ENCODE results near the gene CNIH1.
"Not testable (repeated sequence)": the region's sequence is repeated elsewhere in the genome, so short reads cannot be mapped to it uniquely, and the experiment has no call there.

The CNIH1 gene

DNA sequence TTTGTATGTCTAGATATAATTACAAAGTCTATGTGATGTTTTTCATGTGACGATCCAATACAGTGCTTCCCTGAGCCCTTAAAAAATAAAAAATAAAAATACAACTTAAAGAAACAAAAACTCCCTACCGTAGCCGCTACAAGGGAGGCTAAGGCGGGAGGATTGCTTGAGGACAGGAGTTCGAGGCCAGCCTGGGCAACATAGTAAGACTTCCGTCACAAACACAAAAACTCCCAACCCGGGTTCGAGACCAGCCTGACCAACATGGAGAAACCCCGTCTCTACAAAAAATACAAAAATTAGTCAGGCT lies 45.0 kb downstream of the CNIH1 start:
- no peak for DNase-seq (ENCODE audit: low read depth)
- TF ChIP-seq CTCF (conservative IDR thresholded peaks at IDR 0.05; ENCODE audit: control insufficient read depth, insufficient read depth, low read depth, low read length), result no peak
- H3K4me3 ChIP-seq (ENCODE audit: control insufficient read depth, low read depth, low read length), result peak overlapping the region; percentile 59

GRCh38 chr14:54395716-54396115 lies 45.5 kb downstream of the CNIH1 start:
- no peak for DNase-seq (ENCODE audit: low read depth)
- no peak for TF ChIP-seq CTCF (conservative IDR thresholded peaks at IDR 0.05; ENCODE audit: control insufficient read depth, insufficient read depth, low read depth, low read length)
- no peak overlapping the region for H3K4me3 ChIP-seq (ENCODE audit: control insufficient read depth, low read depth, low read length)

DNA sequence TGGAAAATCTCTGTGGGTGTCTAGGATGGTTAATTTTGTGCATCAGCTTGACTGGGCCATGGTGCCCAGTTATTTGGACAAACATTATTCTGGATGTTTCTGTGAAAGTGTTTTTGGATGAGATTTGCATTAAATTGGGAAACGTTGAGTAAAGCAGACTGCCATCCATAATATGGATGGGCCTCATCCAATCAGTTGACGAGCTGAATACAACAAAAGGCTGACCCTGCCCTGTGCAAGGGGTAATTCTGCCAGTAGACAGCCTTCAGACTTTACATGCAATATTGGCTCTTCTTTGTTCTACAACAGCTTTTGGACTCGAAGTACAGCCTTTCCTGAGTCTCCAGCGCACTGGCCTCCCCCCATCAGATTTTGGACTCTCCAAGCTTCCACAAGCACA lies 45.9 kb downstream of the CNIH1 start:
- no peak overlapping the region for H3K4me3 ChIP-seq (ENCODE audit: control insufficient read depth, low read depth, low read length)
- DNase-seq (ENCODE audit: low read depth), result no peak
- TF ChIP-seq CTCF (conservative IDR thresholded peaks at IDR 0.05; ENCODE audit: control insufficient read depth, insufficient read depth, low read depth, low read length), result no peak

DNA sequence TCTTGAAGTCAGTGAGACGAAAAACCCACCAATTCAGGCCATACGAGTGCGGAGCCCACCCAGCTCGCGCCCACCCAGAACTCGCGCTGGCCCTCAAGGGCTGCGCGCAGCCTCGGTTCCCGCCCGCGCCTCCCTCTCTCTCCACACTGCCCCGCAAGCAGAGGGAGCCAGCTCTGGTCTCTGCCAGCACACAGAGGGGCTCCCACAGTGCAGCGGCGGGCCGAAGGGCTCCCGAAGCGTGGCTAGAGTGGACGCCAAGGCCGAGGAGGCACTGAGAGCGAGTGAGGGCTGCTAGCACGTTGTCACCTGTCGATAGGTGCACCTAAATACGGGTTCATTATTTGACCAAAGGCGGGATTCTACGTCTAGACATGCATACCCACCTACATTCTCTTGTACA lies 46.6 kb downstream of the CNIH1 start:
- H3K4me3 ChIP-seq (ENCODE audit: control insufficient read depth, low read depth, low read length), result no peak overlapping the region
- TF ChIP-seq CTCF (conservative IDR thresholded peaks at IDR 0.05; ENCODE audit: control insufficient read depth, insufficient read depth, low read depth, low read length), result no peak

GRCh38 chr14:54392986-54393884 lies 47.9 kb downstream of the CNIH1 start:
- DNase-seq (ENCODE audit: low read depth); H3K4me3 ChIP-seq (ENCODE audit: control insufficient read depth, low read depth, low read length): not testable (repeated sequence)

More for the DNA sequence above, 46.6 kb downstream of the CNIH1 start:
- no peak for DNase-seq (ENCODE audit: low read depth)

DNA sequence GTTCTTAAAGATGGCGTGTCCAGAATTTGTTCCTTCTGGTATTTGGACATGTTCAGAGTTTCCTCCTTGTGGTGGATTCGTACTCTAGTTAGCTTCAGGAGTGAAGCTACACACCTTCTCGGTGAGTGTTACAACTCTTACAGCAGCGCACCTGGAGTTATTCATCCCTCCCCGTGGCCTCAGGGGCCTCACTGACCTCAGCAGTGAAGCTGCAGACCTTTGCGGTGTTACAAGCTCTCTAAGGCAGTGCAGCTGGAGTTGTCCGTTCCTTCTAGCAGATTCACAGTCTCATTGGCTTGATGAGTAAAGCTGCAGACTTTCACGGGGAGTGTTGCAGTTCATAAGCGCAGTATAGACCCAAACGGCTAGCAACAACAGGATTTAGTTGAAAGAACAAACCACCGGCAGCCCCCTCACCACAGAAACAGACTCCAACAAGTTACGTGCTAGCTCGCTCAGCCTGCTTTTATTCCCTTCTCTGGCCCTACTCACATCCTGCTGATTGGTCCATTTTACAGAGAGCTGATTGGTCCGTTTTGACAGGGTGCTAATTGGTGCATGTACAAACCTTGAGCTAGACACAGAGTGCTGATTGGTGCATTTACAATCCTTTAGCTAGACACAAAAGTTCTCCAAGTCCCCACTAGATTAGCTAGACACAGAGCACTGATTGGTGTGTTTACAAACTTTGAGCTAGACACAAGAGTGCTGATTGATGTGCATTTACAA lies 48.9 kb downstream of the CNIH1 start:
- TF ChIP-seq CTCF (conservative IDR thresholded peaks at IDR 0.05; ENCODE audit: control insufficient read depth, insufficient read depth, low read depth, low read length), result no peak
- no peak for DNase-seq (ENCODE audit: low read depth)
- H3K4me3 ChIP-seq (ENCODE audit: control insufficient read depth, low read depth, low read length), result no peak overlapping the region

- no peak for DNase-seq (ENCODE audit: low read depth)
- TF ChIP-seq CTCF (conservative IDR thresholded peaks at IDR 0.05; ENCODE audit: control insufficient read depth, insufficient read depth, low read depth, low read length), result no peak
- H3K4me3 ChIP-seq (ENCODE audit: control insufficient read depth, low read depth, low read length), result no peak overlapping the region
These were observed 53.8 kb downstream of the CNIH1 start for GRCh38 chr14:54387328-54387727.

Measured in fibroblast of mammary gland (primary cell).